Activated T-cell treated with anti-CD3 and anti-CD28 coated beads, Interleukin-2, amount 50 U/mL, for 72 hours (primary cell): Measurements from ENCODE around the gene APOC1. TPM values are rescaled to one million over a fixed set of nuclear protein-coding genes. Genes with fewer than 3 reads are reported as not detected.
A peak's percentile ranks its signal among the peaks of the same experiment; 100 is the strongest.
"Not testable (repeated sequence)": the region's sequence is repeated elsewhere in the genome, so short reads cannot be mapped to it uniquely, and the experiment has no call there.

Experiments used
- ATAC-seq, 2 donors: fragments of 150-1000 bp; cut with Tn5 transposase; replicated peaks in 1 of 2; 2 replicates each; pipeline ENCODE4 v1.10.0; 2021; ENCODE audit warnings: moderate library complexity in 2 of 2, mild to moderate bottlenecking in 1 of 2
- DNase-seq, 2 donors: peaks; one replicate each; pipeline ENCODE4 v3.0.0; 2021 to 2022; ENCODE audit warnings: mixed read lengths in 1 of 2
- H3K27ac Mint-ChIP-seq: one replicate; pipeline ENCODE4 v1.8.0; 2022; ENCODE audit warnings: mild to moderate bottlenecking, moderate library complexity, mixed read lengths
- H3K27me3 Mint-ChIP-seq: one replicate; pipeline ENCODE4 v1.8.0; 2022; ENCODE audit warnings: low read depth, mixed read lengths
- H3K36me3 Mint-ChIP-seq, 2 donors: one replicate each; pipeline ENCODE4 v1.8.0; 2022; ENCODE audit warnings: mixed read lengths in 2 of 2, mild to moderate bottlenecking in 1 of 2; ENCODE audit not compliant: insufficient read depth in 2 of 2
- H3K4me1 Mint-ChIP-seq: one replicate; pipeline ENCODE4 v1.8.0; 2022; ENCODE audit warnings: low read depth, mixed read lengths
- H3K4me3 Mint-ChIP-seq, 2 donors: one replicate each; pipeline ENCODE4 v1.8.0; 2022; ENCODE audit warnings: mild to moderate bottlenecking in 2 of 2, mixed read lengths in 2 of 2, moderate library complexity in 2 of 2
- H3K9me3 Mint-ChIP-seq, 2 donors: one replicate each; pipeline ENCODE4 v1.8.0; 2022; ENCODE audit warnings: mixed read lengths in 2 of 2
- total RNA-seq, 2 donors: library from RNA; stranded (reverse); gene quantifications; one replicate each; pipeline ENCODE4 v1.2.3, GENCODE V29; 2022

The APOC1 gene
- total RNA-seq, 2 donors from 2014 or later, result not detected

DNA sequence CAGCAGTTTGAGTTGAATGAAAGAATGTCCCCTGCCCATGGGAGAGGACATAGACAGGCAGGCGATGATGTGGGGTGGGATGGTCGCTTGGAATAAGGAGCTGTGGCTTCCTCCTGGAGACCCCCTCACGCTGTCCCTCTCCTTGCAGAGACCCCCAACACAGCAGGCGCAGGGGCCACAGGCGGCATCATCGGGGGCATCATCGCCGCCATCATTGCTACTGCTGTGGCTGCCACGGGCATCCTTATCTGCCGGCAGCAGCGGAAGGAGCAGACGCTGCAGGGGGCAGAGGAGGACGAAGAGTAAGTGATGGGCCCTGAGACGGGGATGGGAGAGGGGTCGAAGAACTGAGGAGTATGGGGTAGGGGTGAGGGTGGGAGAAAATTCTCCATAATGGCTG, 32.3 kb upstream of the APOC1 start:
- no peaks in the 10 kb centered on the region for H3K27me3 Mint-ChIP-seq
- no peak for DNase-seq
- H3K27ac Mint-ChIP-seq, result no peak overlapping the region
- H3K4me3 Mint-ChIP-seq, result no peak overlapping the region
- no peaks in the 10 kb centered on the region for H3K9me3 Mint-ChIP-seq
- H3K36me3 Mint-ChIP-seq, result no peaks in the 10 kb centered on the region
- H3K4me1 Mint-ChIP-seq, result no peaks in the 10 kb centered on the region
- no peak for ATAC-seq

DNA sequence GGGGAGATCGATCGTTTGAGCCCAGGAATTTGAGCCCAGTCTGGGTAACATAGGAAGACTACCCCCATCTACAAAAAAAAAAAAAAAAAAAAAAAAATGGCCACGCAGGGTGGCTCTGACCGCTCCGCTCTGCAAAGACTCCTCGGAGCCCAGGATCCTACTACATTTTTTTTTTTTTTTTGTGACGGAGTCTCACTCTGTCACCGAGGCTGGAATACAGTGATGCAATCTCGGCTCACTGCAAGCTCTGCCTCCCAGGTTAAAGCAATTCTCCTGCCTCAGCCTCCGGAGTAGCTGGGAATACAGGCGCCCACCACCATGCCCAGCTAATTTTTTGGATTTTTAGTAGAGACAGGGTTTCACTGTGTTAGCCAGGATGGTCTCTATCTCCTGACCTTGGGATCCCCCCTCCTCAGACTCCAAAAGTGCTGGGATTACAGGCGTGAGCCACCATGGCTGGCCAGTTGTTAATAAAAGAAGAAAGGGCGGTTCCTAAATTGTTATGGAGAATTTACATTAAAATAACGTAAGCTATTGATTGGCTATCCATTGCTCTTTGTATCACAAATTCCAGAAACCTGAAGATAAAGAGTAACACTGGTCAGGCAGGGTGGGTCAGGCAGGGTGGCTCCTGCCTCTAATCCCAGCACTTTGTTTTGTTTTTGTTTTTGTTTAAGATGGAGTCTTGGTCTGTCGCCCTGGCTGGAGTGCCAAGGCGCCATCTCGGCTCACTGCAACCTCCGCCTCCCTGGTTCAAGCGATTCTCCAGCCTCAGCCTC, 31.6 kb upstream of the APOC1 start:
- H3K27ac Mint-ChIP-seq, H3K4me3 Mint-ChIP-seq, H3K27me3 Mint-ChIP-seq, H3K36me3 Mint-ChIP-seq, H3K9me3 Mint-ChIP-seq, DNase-seq, H3K4me1 Mint-ChIP-seq, ATAC-seq: not testable (repeated sequence)

- Mint-ChIP-seq H3K4me3 (no peak overlapping the region), H3K27ac (no peak overlapping the region), H3K9me3 (no peaks in the 10 kb centered on the region), H3K36me3 (no peaks in the 10 kb centered on the region), H3K4me1 (peaks cover under 1% of the 10 kb centered on the region), H3K27me3 (no peaks in the 10 kb centered on the region)
- DNase-seq, result no peak
- no peak for ATAC-seq
Observed at GRCh38 chr19:44883922-44884321, 30.5 kb upstream of the APOC1 start.

DNA sequence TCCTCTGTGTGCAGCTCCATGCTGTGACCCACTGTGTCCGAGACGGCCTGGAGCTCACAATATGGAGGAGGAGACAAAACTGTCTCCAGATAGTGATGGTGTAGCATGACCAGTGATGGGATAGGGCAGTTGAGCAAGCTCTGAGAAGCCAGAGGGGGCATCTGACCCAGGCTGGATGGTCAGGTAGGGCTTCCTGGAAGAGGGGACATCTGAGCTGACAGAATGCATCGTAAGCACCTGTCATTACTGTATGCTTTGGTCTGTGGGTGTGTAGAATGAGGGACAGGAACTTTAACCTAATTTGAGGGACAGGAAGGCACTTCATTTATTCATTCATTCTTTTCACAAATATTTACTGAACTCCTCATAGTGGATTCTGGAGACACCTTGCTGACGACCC, 29.8 kb upstream of the APOC1 start:
- no peak for DNase-seq
- peaks cover 6% of the 10 kb centered on the region for H3K4me1 Mint-ChIP-seq
- no peak overlapping the region for H3K4me3 Mint-ChIP-seq
- H3K9me3 Mint-ChIP-seq, result peaks cover 2% of the 10 kb centered on the region in 2 donors
- no peak overlapping the region for H3K27ac Mint-ChIP-seq
- ATAC-seq, result no peak
- H3K36me3 Mint-ChIP-seq, result no peaks in the 10 kb centered on the region
- no peaks in the 10 kb centered on the region for H3K27me3 Mint-ChIP-seq

- Mint-ChIP-seq H3K27ac (no peak overlapping the region), H3K27me3 (no peaks in the 10 kb centered on the region), H3K9me3 (peaks cover 2% of the 10 kb centered on the region in 2 donors), H3K4me3 (no peak overlapping the region), H3K4me1 (peaks cover 14% of the 10 kb centered on the region), H3K36me3 (no peaks in the 10 kb centered on the region)
- ATAC-seq (no peak), DNase-seq (no peak)
Observed at GRCh38 chr19:44886141-44886540, 28.3 kb upstream of the APOC1 start.

DNA sequence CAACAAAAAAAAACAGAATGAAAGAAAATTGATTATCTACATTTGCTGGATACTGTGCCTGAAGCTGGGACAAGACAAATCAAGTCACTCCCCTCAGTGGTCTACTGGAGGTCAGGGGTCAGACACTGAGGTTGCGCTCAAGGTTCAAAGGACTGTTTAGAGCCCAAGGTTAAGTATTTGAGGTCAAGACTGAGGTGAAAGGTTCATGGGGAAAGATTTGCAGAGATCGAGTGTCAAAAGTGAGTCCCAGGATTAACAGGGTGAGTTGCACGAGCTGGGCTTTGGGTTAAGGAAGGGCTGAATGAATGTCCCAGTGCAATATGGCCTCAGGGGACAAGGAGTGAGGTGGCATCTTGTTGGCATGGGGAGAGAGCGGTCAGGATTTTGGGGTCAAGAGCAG, 26.8 kb upstream of the APOC1 start:
- Mint-ChIP-seq H3K27me3 (no peaks in the 10 kb centered on the region), H3K9me3 (peaks cover 2% of the 10 kb centered on the region in 2 donors), H3K27ac (no peak overlapping the region), H3K4me3 (no peak overlapping the region), H3K36me3 (peaks cover 0 to 6% of the 10 kb centered on the region in 2 donors), H3K4me1 (peaks cover 25% of the 10 kb centered on the region)
- no peak for DNase-seq
- ATAC-seq, result no peak

DNA sequence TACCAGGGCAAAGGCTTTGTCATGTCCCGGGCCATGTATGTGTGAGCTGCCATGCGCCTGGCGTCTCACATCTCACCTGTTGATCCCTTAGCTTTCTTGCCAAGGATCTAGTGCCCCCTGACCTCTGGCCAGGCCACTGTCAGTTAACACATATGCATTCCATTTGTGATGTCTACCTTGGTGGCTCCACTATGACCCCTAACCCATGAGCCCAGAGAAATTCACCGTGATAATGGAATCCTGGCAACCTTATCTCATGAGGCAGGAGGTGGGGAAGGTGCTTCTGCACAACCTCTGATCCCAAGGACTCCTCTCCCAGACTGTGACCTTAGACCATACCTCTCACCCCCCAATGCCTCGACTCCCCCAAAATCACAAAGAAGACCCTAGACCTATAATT, 26.1 kb upstream of the APOC1 start:
- H3K27me3 Mint-ChIP-seq, H3K9me3 Mint-ChIP-seq, DNase-seq, H3K4me3 Mint-ChIP-seq, ATAC-seq, H3K27ac Mint-ChIP-seq, H3K36me3 Mint-ChIP-seq: not testable (repeated sequence)
- peaks cover 32% of the 10 kb centered on the region for H3K4me1 Mint-ChIP-seq

DNA sequence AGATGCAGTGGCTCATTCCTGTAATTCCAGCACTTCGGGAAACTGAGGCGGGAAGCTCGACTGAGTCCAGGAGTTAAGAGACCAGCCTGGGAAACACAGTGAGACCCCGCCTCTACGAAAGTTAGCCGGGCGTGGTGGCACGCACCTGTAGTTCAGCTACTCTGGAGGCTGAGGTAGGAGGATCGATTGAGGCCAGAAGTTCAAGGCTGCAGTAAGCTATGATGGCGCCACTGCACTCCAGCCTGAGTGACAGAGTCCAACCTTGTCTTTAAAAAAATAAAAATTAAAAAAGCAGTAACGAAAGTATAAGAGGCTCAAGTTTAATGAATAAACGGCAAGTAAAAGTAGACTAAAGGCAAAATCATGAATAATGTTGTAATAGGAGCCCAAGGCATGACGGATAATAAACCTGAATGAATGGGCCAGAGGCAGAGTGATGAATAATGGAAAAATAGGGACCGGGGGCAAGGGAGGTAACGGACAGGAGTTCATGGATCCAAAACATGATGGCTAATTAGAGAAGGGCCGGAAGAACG, 24.5 kb upstream of the APOC1 start:
- no peak for DNase-seq
- Mint-ChIP-seq H3K27ac (peak overlapping the region; percentile 35), H3K4me1 (peaks cover 33% of the 10 kb centered on the region), H3K36me3 (peaks cover 0 to 10% of the 10 kb centered on the region in 2 donors), H3K9me3 (peaks cover 2% of the 10 kb centered on the region in 2 donors), H3K4me3 (peak overlapping the region; percentile 79 to 80), H3K27me3 (no peaks in the 10 kb centered on the region)
- no peak for ATAC-seq

DNA sequence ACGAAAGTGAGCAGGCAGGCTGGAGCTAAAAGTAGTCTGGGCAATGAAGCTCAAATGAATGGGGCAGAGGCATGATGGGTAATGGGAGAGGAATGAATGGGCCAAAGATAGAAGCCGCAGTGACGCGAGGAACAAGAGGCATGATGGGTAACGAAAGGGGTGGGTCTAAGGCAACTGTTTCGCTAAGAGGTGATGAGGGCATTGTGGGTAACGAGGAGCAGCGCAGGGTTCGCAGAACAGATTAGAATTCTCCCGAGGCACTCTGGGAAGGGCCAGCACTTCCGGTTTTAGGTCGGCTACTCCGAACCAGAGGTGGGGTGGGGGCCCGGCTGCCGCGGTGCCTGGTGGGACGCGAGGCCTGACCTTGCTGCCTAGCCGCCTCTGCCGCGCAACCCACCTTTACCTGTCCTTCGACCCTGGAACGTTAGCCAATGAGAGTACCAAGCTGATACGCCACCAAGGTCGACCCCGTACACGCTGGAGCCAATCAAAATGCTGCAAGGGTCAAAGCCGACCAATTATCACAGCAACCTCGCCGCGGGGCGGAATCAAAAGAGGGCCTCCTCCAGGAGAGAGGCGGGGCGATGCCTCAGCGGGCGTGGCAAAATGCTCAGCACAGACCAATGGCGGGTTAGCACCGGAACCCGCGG, 23.9 kb upstream of the APOC1 start:
- Mint-ChIP-seq H3K9me3 (peaks cover 2% of the 10 kb centered on the region in 2 donors), H3K4me1 (peaks cover 37% of the 10 kb centered on the region), H3K4me3 (peak overlapping the region; percentile 79 to 80), H3K27ac (peak overlapping the region; percentile 35), H3K36me3 (peaks cover 0 to 10% of the 10 kb centered on the region in 2 donors), H3K27me3 (no peaks in the 10 kb centered on the region)
- DNase-seq (peak; percentile 100), ATAC-seq (peak; percentile 86)

DNA sequence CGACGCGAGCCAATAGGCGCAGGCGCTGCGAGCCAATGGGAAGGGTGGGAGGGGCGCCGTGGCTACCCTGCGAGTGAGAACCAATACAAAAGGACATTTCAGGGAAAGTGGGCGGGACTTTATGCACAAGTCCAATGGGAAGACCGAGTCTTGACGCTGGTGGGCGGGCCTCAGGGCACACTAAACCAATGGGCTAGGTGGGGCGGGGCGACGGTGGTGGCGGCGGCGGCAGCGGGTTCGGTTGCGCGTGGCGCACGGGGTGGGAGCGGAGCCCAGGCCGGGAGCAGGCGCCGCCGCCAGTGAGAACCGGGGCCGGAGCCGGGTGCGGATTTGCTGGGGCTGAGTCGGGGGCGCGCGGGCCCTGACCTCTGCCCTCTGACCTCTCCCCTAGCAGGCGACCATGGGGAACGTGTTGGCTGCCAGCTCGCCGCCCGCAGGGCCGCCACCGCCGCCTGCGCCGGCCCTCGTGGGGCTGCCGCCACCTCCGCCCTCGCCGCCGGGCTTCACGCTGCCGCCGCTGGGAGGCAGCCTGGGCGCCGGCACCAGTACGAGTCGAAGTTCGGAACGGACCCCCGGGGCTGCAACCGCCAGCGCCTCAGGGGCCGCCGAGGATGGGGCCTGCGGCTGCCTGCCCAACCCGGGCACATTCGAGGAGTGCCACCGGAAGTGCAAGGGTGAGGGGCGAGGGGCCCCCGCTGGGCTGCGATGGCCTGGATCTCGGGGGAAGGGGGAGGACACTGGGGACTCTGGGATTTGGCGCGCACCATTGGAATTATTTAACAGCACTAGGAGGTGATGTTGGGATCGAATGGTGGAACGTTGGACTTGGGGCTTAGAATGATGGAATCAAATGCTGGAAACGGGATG, 23.2 kb upstream of the APOC1 start, which contains the start of gene TOMM40:
TOMM40 (plus strand) TSS at position 239 of the 867 bp plus-strand sequence; CDS start at position 401, 162 bp downstream.
- DNase-seq, result peak; percentile 99 to 100
- Mint-ChIP-seq H3K27ac (peak within 1 kb of the TSS; percentile 39), H3K4me1 (peaks cover 37% of the 10 kb centered on the region), H3K27me3 (no peaks in the 10 kb centered on the region), H3K9me3 (peaks cover 2% of the 10 kb centered on the region in 2 donors), H3K36me3 (peaks cover under 1 to 14% of the 10 kb centered on the region in 2 donors), H3K4me3 (peak within 1 kb of the TSS; percentile 82 to 83)
- no peak for ATAC-seq

GRCh38 chr19:44892932-44893331, 21.5 kb upstream of the APOC1 start:
- peaks cover 2 to 18% of the 10 kb centered on the region in 2 donors for H3K36me3 Mint-ChIP-seq
- peak overlapping the region; percentile 82 to 83 for H3K4me3 Mint-ChIP-seq
- H3K9me3 Mint-ChIP-seq, result peaks cover 2% of the 10 kb centered on the region in 2 donors
- ATAC-seq (no peak), DNase-seq (no peak)
- H3K4me1 Mint-ChIP-seq, result peaks cover 37% of the 10 kb centered on the region
- peak overlapping the region; percentile 51 for H3K27ac Mint-ChIP-seq
- no peaks in the 10 kb centered on the region for H3K27me3 Mint-ChIP-seq

- H3K9me3 Mint-ChIP-seq, result peaks cover 2% of the 10 kb centered on the region in 2 donors
- peaks cover 2 to 18% of the 10 kb centered on the region in 2 donors for H3K36me3 Mint-ChIP-seq
- H3K4me3 Mint-ChIP-seq, result peak overlapping the region in 1 of 2 donors; percentile 83
Observed at GRCh38 chr19:44893332-44894051, 20.9 kb upstream of the APOC1 start.

More at GRCh38 chr19:44893332-44894051, 20.9 kb upstream of the APOC1 start:
- H3K4me1 Mint-ChIP-seq, result peaks cover 37% of the 10 kb centered on the region
- ATAC-seq (no peak), DNase-seq (no peak)
- H3K27ac Mint-ChIP-seq, result no peak overlapping the region
- no peaks in the 10 kb centered on the region for H3K27me3 Mint-ChIP-seq
